Fibroblast of villous mesenchyme (primary cell): ENCODE data around the gene DSP. TPM values are rescaled to one million over a fixed set of nuclear protein-coding genes. Genes with fewer than 3 reads are reported as not detected.

Source experiments
- DNase-seq: peaks from one replicate; pipeline ENCODE4 v3.0.0-alpha.2; 2010; ENCODE audit warnings: low read depth
- H3K4me3 ChIP-seq: 2 replicates; pipeline ENCODE4 v1.5.1; 2011; ENCODE audit warnings: low read depth, mild to moderate bottlenecking, low read length
- CTCF ChIP-seq: IDR thresholded peaks from 2 replicates; pipeline ENCODE4 v1.5.1; 2012; ENCODE audit warnings: low read depth, mild to moderate bottlenecking, low read length; ENCODE audit not compliant: insufficient read depth
- total RNA-seq: library from RNA; depleted of rRNA; stranded (reverse); fragments of >200 nt; gene quantifications from 2 replicates; pipeline ENCODE4 v1.2.3, GENCODE V29; 2012

Gene DSP
- total RNA-seq, 1 donor, result 28.1 TPM

- no peak for TF ChIP-seq CTCF
Observed at GRCh38 chr6:7632501-7633290, 91.2 kb downstream of the DSP start.

GRCh38 chr6:7633361-7633760 is 91.9 kb downstream of the DSP start:
- no peak overlapping the region for H3K4me3 ChIP-seq
- DNase-seq, result no peak
- no peak for TF ChIP-seq CTCF

More at GRCh38 chr6:7632501-7633290, 91.2 kb downstream of the DSP start:
- no peak for DNase-seq
- no peak overlapping the region for H3K4me3 ChIP-seq

GRCh38 chr6:7636151-7636550 is 94.7 kb downstream of the DSP start:
- no peak for TF ChIP-seq CTCF
- no peak for DNase-seq
- H3K4me3 ChIP-seq, result no peak overlapping the region

Other genes with a start within 250 kb of the DSP start
- 91.2 and 203 TPM in 2 replicates for gene SSR1, start 228.5 kb upstream of the DSP start, total RNA-seq
- gene CAGE1, start 151.9 kb upstream of the DSP start, total RNA-seq, result under 0.01 TPM in 2 replicates
- gene RIOK1, start 151.9 kb upstream of the DSP start, total RNA-seq, result 15.8 and 24.2 TPM in 2 replicates
- gene SNRNP48, start 48.5 kb downstream of the DSP start, total RNA-seq, result 11.0 and 16.4 TPM in 2 replicates
- under 0.01 and 1.7 TPM in 2 replicates for gene BMP6, start 184.4 kb downstream of the DSP start, total RNA-seq